ENCODE results near the gene ANGEL1.

Gene ANGEL1

DNA sequence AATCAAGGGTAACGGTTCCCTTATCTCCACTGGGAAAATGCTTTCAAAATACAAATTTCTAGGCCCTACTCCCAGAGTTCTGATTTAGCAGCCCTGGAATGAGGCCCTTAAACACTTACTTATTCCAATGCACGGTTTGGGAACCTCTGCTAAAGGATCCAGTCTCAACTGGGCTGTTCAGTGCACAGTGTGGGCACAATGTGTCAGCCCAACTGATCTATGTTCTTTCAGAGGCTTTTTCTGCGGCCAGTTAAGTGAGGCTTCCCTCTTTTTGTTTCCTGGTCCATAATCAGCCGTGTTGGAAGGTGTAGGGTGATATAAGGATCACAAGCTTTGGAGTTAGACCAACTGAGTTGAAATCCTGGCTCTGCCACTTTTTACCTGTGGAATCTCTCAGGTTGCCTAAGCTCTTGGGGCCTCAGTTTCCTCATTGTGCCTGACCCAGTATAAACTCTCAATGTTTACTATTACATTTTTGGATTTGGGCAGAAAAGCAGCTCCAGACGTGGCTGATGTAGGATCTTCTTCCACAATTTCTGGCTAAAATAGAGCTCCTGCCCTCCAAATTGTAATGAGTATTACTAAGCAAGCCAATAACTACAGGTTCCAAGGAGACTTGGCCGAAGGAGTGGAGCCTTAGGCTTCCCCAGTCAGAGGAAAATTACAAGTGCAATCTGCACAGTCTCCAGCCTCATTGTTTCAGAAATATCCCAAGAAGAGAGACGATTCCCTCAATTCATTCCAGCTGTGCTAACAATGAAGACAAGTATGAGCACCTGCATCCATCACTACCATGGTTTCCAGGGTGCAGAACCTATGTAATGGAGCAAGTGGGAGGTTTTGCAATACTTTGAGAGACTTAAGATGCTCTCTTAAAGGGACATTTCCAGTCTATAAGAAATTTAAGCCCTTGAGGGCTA lies 2.3 kb upstream of the ANGEL1 start:
- DNase-seq = no peak

- DNase-seq = no peak
Measured at GRCh38 chr14:76812093-76812421, 625 bp downstream of the ANGEL1 start.

DNA sequence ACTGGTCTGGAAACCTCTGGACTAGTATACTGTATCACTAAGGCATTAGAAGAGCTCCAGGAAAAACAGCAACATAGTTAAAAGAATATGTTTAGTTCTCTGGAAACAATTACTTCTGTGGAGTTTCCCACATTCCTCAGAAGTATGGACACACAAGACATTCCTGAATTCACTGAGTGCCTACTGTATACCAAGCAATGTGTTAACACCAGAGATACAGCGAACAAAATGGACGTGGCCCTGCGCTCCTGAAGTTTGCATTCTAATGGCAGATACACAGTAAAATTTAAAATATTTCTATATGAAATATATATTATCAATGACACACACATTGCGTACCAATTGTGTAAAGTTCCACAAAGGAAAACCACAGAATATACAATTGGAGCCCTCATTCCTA lies 1.1 kb downstream of the ANGEL1 start:
- DNase-seq = no peak

DNA sequence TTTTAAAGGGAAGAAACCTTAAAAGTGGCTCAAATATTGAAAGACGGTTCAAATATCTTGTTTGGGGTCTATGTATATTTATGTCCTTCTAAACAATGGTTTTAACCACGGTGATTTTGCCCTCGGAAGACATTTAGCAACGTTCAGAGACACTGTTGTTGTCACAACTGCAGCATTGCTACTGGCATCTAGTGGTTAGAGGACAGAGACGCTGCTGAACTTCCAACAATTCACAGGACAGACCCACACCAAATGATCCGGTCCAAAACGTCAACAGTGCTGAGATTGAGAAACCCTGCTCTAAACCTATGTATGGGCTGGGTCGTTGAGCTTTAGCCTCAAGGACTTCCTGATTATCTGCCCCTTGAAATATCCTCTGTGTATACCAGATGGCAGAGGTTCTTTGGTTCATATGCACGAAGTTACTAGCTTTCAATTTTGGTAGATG lies 1.7 kb downstream of the ANGEL1 start:
- peak; percentile 6 for DNase-seq

GRCh38 chr14:76810525-76810924 lies 2.2 kb downstream of the ANGEL1 start:
- DNase-seq = no peak

DNA sequence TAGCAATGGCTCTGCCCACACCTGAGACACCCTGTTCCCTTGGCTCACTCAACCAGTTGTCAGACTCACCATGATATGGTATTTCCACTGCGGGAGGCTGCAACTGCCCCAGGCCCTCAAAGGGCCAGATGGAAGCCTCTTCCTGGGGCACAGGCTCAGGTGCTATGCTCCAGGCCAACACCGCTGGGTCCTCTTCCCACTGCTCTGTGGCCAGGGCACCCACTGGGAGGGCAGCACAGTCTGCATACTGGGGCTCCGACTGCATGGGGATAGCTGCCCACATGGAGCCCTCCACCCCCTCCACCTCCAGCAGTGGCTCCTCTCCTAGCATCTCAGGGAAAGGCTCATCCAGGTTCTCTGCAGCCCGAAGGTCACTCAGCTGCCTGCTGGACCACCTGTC lies 3.7 kb downstream of the ANGEL1 start:
- no peak for DNase-seq

- no peak for DNase-seq
Measured at GRCh38 chr14:76808011-76808410, 4.7 kb downstream of the ANGEL1 start.

GRCh38 chr14:76806446-76806845 lies 6.2 kb downstream of the ANGEL1 start:
- DNase-seq = no peak

GRCh38 chr14:76793956-76794355 lies 18.7 kb downstream of the ANGEL1 start:
- DNase-seq = no peak

DNA sequence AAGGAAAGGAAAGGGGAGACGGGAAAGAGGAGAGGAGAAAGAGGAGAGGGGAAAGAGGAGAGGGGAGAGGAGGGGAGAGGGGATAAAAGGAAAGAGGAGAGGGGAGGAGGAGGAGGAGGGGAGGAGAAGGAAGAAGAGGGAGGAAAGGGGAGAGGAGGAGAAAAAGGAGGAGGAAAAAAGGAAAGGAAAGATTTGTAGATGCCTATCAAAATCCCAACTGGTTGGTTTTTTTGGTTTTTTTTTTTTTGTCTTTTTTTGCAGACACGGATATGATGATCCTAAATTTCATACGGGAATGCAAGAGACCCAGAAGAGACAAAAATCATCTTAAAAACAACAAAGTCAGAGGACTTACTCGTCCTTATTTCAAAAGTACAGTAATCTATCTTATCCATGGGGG lies 19.4 kb downstream of the ANGEL1 start:
- no peak for DNase-seq

GRCh38 chr14:76792422-76792821 lies 20.3 kb downstream of the ANGEL1 start:
- DNase-seq = no peak

DNA sequence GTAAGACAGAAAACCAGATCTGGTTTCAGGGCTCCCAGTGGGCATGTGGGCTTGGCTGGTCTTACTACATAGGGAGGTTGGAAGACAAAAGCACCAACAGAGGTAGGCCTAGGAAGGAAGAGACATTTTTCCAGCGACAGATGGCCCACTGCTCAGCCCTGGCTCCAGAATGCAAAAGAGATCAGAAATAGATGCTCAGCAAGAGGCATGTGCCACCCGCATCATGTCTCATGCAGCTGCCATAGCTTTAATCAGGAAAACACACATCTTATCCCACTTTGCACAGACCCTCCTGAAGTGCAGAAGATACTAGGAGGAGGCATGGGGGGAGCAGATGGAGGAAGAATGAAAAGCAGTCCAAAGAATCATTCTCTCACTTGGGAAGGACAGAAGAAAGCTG lies 26.1 kb downstream of the ANGEL1 start:
- no peak for DNase-seq

GRCh38 chr14:76784881-76785280 lies 27.8 kb downstream of the ANGEL1 start:
- no peak for DNase-seq

GRCh38 chr14:76784266-76784874 lies 28.3 kb downstream of the ANGEL1 start:
- DNase-seq = no peak

DNA sequence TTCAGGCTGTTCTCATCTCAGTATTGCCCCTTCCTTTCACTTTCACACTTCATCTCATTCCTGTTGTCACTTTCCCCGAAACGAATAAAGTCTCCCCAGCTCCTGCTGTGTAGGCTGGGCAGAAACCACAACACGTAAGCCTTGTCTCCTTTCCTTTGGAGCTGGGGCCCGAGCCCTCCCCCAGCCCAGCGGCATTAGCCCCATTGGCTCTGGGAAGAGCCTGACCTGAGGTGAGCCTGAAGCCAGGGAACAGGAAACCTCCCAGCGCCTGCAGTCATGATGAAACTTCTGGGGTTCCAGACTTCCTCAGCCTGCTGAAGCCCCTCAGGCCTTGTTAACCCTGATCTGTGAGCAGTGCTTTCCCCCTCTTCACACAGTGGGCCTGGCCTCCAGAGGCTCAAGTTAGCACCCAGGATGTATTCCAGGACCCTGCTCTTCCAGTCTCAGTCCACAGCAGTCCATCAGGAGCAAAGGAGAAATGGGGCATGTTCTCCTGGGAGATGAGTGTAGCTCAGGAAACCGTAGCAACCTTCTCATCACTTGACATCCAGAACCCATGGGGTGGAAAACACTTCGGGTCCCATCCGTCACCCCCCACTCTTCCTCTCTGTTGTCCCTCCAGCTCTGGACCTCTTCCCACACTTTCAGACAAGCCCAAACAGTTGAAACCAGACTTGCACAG lies 29.7 kb downstream of the ANGEL1 start:
- DNase-seq = no peak

GRCh38 chr14:76782115-76782884 lies 30.4 kb downstream of the ANGEL1 start:
- no peak for DNase-seq

DNA sequence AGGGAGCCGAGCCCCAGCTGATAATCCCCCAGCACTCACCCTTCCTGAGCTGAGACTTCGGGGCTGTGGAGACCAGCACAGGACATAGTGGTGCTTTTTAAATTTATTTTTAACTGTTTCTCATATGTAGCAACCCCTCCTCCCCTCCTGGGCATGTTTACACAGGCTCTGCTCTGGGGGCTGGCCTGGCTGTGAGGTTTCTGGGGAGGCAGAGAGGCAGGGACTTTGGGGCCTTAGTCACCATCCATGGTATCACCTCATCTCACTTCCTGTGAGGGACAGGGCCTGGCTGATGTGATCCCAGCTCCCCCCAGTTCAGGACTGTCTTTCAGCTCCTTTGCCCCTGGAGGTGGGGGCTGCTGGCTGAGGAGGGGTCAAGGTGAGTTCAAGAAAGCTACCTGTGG lies 31.0 kb downstream of the ANGEL1 start:
- no peak for DNase-seq

DNA sequence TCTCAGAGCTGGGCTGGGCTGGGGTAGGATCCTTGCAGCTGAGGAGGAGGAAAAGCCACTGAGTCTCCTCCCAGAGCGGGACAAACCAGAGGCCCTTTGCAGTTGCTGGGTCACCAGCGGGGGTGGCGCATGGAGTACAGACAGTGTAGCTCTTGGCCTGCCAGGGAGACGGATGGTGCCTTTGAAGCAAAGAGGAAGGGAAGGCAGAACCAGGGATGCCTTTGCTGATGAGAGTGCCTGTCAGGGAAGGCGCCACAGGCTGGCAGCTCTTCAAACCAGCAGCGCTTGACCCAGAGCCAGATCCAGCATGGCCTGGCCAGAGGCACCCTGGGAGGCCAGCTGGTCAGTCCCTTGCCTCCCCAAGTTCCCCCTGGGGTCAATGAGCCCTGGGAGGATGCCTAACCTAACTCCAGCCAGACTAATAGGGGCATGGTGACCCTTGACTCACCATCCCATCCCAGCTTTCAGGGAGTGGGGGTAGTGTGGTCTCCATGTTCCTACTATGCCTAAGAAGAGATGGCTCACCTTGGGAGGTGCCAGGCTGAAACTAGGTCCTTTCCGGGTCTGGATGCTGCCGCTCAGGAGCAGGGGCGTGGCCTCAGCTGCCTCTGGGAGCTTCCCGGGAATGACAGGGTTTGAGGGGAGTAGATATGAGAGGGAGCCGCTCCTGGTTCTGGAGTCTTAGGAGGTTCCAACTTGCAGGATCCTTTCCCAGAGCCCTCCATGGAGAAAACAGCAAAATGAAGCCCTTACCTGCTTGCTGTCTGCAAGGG lies 31.6 kb downstream of the ANGEL1 start:
- no peak for DNase-seq

- DNase-seq = no peak
Measured at GRCh38 chr14:76780360-76780759, 32.3 kb downstream of the ANGEL1 start.

GRCh38 chr14:76780058-76780345 lies 32.7 kb downstream of the ANGEL1 start:
- no peak for DNase-seq

DNA sequence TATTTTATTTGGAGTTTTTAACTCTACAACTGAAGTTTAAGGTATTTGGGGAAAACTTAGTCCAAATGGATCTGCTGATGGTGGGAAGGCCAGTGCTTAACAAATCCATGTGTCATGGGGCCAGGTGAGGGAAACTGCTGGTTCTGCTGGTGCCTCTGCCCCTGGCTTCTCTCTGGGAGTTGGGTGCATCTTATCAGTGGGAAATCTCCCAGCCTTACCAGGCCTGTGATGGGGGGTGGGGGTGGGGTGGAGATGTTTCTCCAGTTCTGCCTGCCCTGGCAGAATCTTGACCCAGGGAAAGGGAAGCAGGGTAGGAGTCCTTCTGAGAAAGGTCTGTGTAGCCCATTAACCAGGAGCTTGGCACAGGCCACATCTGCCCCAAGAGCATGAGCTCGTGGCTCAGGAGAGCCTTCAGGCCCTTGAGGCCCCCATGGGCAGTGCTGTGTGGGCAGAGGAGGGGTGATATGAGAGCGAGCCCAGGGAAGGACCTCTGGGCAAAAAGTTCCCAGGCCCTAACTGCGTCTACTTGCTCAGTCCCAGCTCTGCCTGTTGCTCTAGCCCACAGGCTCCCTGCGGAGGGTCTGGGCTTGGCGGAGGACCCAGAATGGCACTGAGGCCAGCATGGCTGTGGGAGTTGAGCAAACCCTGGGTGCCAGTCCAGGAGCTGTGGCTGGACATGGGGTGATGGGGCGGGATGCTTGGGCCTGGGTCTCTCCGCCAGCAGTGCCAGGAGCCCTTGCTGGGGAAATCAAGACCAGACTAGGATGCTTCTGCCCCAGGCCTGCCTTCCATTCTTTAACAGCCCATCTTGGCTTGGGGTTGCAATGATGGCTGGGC lies 33.2 kb downstream of the ANGEL1 start:
- no peak for DNase-seq
